ENCODE measurements around the gene CBY2.
"Not testable (repeated sequence)": the region's sequence is repeated elsewhere in the genome, so short reads cannot be mapped to it uniquely, and the experiment has no call there.

CBY2 gene

GRCh38 chr13:45748941-45749759, 47.0 kb downstream of the CBY2 start:
- DNase-seq = no peak

- DNase-seq = no peak
These were observed 48.4 kb downstream of the CBY2 start for GRCh38 chr13:45750566-45750965.

- DNase-seq = no peak
These were observed 49.8 kb downstream of the CBY2 start for GRCh38 chr13:45751885-45752284.

GRCh38 chr13:45752510-45752909, 50.4 kb downstream of the CBY2 start:
- DNase-seq = no peak

GRCh38 chr13:45756498-45756897, 54.4 kb downstream of the CBY2 start:
- DNase-seq = not testable (repeated sequence)

GRCh38 chr13:45757589-45757988, 55.5 kb downstream of the CBY2 start:
- not testable (repeated sequence) for DNase-seq

- DNase-seq = no peak
These were observed 61.3 kb downstream of the CBY2 start for GRCh38 chr13:45763419-45763818.

Measured in NCI-H226 (cell line).